HG03469 (cell line): Measurements from ENCODE around the gene UAP1L1.

Source experiments
- ATAC-seq: cut with Tn5 transposase; IDR thresholded peaks from one replicate; pipeline ENCODE4 v1.9.1; 2021; ENCODE audit warnings: mild to moderate bottlenecking, moderate library complexity, moderate number of reproducible peaks; ENCODE audit not compliant: unreplicated experiment

Gene UAP1L1

GRCh38 chr9:137089232-137089947 lies 12.1 kb downstream of the UAP1L1 start:
- ATAC-seq, result no peak

DNA sequence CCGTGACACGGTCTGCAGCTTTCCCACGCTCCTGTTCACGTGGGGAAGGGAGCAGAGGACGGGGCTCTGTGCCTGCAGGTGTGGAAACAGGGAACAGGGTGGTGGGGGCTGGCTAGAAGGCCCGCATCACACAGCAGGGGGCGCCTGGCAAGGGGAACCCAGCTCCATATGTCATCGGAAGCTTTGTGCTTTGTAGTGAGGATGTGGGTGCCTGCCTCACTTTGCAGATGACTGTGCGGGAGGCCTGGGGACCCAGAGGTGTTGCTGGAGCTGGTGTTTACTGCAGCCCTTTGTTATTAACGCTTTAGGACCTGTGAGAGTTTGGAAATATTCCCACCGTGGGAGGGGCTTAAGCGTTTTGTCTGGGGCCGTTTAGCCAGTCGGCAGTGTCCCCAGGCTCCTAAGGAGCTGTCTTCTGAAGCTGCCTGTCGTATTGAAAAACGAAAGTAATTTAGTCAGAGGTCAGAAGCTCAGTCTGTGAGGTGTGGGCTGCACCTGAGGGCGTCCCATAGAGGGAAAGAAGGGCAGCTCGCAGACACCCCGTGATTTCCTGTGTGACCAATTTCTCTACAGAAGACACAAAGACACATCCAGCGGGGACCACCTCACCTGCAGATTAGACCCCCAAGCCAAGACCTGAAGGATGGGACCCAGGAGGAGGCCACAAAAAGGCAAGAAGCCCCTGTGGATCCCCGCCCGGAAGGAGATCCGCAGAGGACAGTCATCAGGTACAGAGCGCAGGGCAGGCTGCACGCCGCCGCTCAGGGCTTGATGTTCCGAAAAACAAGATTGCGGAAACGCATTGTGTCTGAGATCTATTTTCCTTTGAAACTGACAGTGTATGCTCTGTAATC lies 18.6 kb downstream of the UAP1L1 start:
- ATAC-seq, result no peak

- ATAC-seq, result no peak
Observed at GRCh38 chr9:137096785-137097546, 19.6 kb downstream of the UAP1L1 start.

- ATAC-seq, result no peak
Observed at GRCh38 chr9:137097761-137098462, 20.6 kb downstream of the UAP1L1 start.

- ATAC-seq, result no peak
Observed at GRCh38 chr9:137099231-137099630, 21.9 kb downstream of the UAP1L1 start.

DNA sequence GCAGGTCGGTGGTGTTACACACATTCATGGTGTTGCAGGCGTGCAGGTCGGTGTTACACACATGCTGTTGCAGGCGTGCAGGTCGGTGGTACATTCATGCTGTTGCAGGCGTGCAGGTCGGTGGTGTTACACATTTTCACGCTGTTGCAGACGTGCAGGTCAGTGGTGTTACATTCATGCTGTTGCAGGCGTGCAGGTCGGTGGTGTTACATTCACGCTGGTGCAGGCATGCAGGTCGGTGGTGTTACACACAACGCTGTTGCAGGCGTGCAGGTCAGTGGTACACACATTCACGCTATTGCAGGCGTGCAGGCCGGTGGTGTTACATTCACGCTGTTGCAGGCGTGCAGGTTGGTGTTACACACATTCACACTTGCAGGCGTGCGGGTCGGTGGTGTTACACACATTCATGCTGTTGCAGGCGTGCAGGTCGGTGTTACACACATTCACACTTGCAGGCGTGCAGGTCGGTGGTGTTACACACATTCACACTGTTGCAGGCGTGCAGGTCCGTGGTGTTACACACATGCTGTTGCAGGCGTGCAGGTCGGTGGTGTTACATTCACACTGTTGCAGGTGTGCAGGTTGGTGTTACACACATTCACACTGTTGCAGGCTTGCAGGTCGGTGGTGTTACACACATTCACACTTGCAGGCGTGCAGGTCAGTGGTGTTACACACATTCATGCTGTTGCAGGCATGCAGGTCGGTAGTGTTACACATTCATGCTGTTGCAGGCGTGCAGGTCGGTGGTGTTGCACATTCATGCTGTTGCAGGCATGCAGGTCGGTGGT lies 26.1 kb downstream of the UAP1L1 start:
- ATAC-seq, result no peak

GRCh38 chr9:137105814-137106661 lies 28.7 kb downstream of the UAP1L1 start:
- no peak for ATAC-seq

- no peak for ATAC-seq
Observed at GRCh38 chr9:137106662-137107250, 29.4 kb downstream of the UAP1L1 start.

GRCh38 chr9:137107312-137107921 lies 30.1 kb downstream of the UAP1L1 start:
- no peak for ATAC-seq

DNA sequence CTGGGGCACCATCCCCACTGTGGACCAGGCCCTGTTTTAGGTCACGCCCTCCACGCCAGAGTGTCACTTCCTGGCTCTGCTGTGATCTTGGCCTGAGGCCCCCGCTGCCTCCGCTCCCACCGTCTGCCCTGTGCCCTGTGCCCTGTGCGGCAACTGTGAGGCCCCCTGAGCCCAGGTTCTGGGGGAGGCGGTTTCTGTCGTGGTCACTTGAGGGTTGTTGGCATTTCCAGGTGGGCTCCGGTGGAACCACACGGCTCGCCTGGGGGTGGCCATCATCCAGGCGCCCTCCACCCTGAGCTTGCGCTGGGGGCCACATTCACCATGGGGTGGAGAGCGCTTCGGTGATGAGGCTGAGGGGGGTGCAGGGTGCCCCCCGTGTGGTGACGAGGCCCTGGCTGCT lies 30.7 kb downstream of the UAP1L1 start:
- no peak for ATAC-seq

- no peak for ATAC-seq
Observed at GRCh38 chr9:137108608-137109249, 31.4 kb downstream of the UAP1L1 start.

GRCh38 chr9:137109250-137110146 lies 32.2 kb downstream of the UAP1L1 start:
- no peak for ATAC-seq

GRCh38 chr9:137110147-137110910 lies 33.0 kb downstream of the UAP1L1 start:
- ATAC-seq, result no peak

- ATAC-seq, result no peak
Observed at GRCh38 chr9:137110911-137111787, 33.8 kb downstream of the UAP1L1 start.
